LNCaP clone FGC (cell line): Measurements from ENCODE around the gene LRFN2.

Experiments used
- DNase-seq: peaks from one replicate; pipeline ENCODE4 v3.0.0-alpha.2; 2011; ENCODE audit warnings: low read depth
- H3K4me3 ChIP-seq: 2 replicates; pipeline ENCODE4 v1.5.1; 2011; ENCODE audit warnings: mild to moderate bottlenecking, low read depth, low read length, control low read depth
- TF ChIP-seq, protein P1 (sequence below): IDR thresholded peaks from 2 replicates; pipeline ENCODE4 v1.5.1; 2012; ENCODE audit warnings: mild to moderate bottlenecking; ENCODE audit not compliant: control insufficient read depth, insufficient read depth; ENCODE audit errors: extremely low read depth

LRFN2 gene

GRCh38 chr6:40419377-40419776 is 167.8 kb downstream of the LRFN2 start:
- TF ChIP-seq, protein P1, sequence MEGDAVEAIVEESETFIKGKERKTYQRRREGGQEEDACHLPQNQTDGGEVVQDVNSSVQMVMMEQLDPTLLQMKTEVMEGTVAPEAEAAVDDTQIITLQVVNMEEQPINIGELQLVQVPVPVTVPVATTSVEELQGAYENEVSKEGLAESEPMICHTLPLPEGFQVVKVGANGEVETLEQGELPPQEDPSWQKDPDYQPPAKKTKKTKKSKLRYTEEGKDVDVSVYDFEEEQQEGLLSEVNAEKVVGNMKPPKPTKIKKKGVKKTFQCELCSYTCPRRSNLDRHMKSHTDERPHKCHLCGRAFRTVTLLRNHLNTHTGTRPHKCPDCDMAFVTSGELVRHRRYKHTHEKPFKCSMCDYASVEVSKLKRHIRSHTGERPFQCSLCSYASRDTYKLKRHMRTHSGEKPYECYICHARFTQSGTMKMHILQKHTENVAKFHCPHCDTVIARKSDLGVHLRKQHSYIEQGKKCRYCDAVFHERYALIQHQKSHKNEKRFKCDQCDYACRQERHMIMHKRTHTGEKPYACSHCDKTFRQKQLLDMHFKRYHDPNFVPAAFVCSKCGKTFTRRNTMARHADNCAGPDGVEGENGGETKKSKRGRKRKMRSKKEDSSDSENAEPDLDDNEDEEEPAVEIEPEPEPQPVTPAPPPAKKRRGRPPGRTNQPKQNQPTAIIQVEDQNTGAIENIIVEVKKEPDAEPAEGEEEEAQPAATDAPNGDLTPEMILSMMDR: no peak
- H3K4me3 ChIP-seq: no peak overlapping the region

GRCh38 chr6:40417031-40417430 is 170.1 kb downstream of the LRFN2 start:
- DNase-seq: no peak
- TF ChIP-seq, protein P1: no peak
- H3K4me3 ChIP-seq: no peak overlapping the region

More at GRCh38 chr6:40419377-40419776, 167.8 kb downstream of the LRFN2 start:
- no peak for DNase-seq

DNA sequence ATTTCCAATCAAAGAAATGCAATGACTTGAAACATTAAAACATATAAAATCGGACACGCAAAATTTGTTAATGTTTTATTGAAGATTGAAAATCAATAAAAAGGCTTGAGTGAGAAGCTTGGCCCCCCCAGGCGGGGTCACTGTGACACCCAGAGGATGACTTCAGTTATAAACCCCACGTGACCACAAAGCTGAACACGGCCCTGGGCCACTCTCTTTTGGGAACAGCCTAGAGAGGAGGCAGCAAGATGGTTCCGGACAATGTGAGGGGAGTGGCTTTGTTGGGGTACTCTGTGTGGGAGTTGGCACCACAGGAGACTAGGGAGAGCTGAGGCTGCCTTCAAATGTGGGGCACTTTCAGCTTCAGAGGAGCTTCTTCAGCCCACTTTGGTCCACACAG is 172.5 kb downstream of the LRFN2 start:
- H3K4me3 ChIP-seq: no peak overlapping the region
- DNase-seq: no peak

DNA sequence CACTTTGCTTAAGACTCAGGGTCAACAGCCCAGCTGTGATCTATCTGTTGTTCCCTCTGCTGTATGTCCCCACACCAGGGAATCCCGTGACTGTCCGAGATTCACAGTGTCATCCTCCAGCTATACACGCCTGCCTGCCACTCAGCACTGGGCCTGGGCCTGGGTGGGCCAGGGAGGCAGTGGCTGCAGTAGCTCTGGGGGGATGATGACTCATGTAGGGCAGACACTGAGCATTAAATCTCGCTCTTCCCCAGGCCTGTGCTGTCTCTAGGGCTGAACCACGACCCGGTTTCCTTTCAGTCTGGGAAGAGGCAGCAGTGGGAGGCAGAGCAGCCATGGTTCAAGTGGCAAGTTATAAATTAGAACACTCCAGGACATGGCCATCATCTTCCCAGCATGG is 173.9 kb downstream of the LRFN2 start:
- no peak overlapping the region for H3K4me3 ChIP-seq
- TF ChIP-seq, protein P1: no peak
- no peak for DNase-seq

More for the DNA sequence above, 172.5 kb downstream of the LRFN2 start:
- TF ChIP-seq, protein P1: no peak

- TF ChIP-seq, protein P1: no peak
- DNase-seq: no peak
- H3K4me3 ChIP-seq: no peak overlapping the region
Observed at GRCh38 chr6:40411881-40412280, 175.3 kb downstream of the LRFN2 start.

GRCh38 chr6:40410821-40411220 is 176.3 kb downstream of the LRFN2 start:
- no peak for DNase-seq
- H3K4me3 ChIP-seq: no peak overlapping the region
- TF ChIP-seq, protein P1: no peak

- TF ChIP-seq, protein P1: no peak
- no peak overlapping the region for H3K4me3 ChIP-seq
- DNase-seq: no peak
Observed at GRCh38 chr6:40409716-40410397, 177.3 kb downstream of the LRFN2 start.
